DND-41 (cell line): Measurements from ENCODE around the gene NHERF2.

Experiments used
- CTCF ChIP-seq: IDR thresholded peaks from 2 replicates; pipeline ENCODE4 v1.5.1; 2012; ENCODE audit warnings: borderline replicate concordance, low read length, moderate library complexity, mild to moderate bottlenecking; ENCODE audit not compliant: poor library complexity, severe bottlenecking; ENCODE audit errors: extremely low read depth
- EZH2 ChIP-seq: IDR thresholded peaks from 3 replicates; pipeline ENCODE4 v1.6.1; 2012; ENCODE audit warnings: borderline replicate concordance, low read depth, mild to moderate bottlenecking, moderate library complexity, low read length, inconsistent platforms; ENCODE audit not compliant: severe bottlenecking

GRCh38 chr16:1991588-1991947 lies 35.1 kb upstream of the NHERF2 start:
- no peak for TF ChIP-seq CTCF
- TF ChIP-seq EZH2: no peak
